HG03025 (cell line): ENCODE results near the gene RBSN.
"Not testable (repeated sequence)": the region's sequence is repeated elsewhere in the genome, so short reads cannot be mapped to it uniquely, and the experiment has no call there.

Source experiments
- ATAC-seq: cut with Tn5 transposase; IDR thresholded peaks from one replicate; pipeline ENCODE4 v1.9.1; 2021; ENCODE audit warnings: mild to moderate bottlenecking, moderate library complexity; ENCODE audit not compliant: unreplicated experiment, low FRiP score

Gene RBSN

GRCh38 chr3:15098503-15099363 is at the start of gene RBSN:
RBSN (minus strand) TSS chr3:15099148; CDS start chr3:15096120, 3,028 bp downstream.
- peak; percentile 90 for ATAC-seq

DNA sequence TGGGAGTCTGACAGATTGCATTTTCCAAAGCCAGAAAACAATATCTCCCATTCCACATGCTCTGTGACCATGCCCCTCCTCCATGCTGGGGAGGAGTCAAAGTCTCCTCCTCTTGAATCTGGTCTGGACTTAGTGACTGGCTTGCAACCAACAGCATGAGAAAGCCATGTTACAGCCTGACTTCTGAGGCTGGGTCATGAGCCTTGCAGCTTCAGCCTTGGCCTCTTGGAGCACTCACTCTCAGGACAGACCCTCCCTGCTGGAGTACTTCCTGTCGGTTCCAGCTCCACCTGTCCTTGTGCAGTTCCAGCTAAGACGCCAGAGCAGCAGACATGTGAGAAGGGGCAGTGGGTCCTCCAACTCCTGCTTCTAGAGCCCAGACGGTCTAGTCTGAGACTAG is 49.7 kb upstream of the RBSN start:
- ATAC-seq, result no peak

- ATAC-seq, result not testable (repeated sequence)
These were observed 37.9 kb upstream of the RBSN start for GRCh38 chr3:15136885-15137284.

DNA sequence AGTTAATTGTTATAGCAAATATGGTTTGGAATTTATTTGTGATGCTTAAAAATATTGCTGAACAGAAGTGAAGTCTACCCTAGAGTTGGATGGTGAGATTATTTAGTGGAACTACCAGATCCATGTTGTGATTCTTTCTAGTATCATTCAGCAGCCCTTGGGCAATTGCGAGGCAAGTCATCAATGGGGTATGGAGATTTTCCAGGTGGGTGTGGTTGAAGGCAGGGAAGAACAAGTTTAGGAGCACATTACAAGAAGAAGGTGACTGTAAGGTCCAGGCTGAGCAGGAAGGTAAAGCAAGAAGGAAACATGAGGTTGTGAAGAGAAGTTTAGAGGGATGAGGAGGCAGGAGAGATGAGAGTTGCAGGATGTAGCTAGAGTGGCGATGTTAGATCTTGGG is 36.0 kb upstream of the RBSN start:
- ATAC-seq, result not testable (repeated sequence)

- ATAC-seq, result not testable (repeated sequence)
These were observed 29.5 kb upstream of the RBSN start for GRCh38 chr3:15128403-15128802.

DNA sequence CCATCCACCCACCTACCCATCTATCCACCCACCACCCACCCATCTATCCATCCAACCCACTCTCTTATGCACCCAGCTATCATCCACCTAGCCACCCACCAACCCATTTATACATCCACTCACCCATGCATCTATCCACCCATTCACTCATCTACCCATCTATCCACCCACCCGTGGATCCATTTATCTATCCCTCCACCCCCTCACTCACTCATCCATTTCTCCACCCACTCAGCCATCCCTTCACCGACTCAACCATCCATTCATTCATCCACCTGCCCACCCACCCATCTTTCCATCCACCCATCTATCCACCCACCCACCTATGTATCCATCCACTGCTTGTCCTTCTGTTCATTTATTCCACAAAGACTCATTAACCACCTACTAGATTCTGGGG is 28.0 kb upstream of the RBSN start:
- not testable (repeated sequence) for ATAC-seq

DNA sequence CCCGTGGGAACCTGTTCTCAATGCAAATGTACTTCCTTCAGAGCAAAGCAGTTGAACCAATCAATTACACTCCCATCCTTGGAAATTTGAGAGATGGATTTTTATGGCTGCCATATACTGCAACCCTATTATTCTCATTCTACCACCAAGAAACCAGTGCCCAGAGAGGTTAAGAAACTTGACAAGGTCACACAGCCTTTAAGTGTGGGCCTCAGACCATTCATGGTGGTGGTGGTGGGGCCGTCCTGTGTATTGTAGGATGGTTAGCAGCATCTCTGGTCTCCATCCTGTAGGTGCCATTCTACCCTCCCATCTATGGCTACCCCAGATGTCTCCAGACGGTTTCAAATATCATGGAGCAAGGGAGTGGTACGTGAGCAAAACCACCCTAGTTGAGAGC is 23.4 kb upstream of the RBSN start:
- no peak for ATAC-seq

DNA sequence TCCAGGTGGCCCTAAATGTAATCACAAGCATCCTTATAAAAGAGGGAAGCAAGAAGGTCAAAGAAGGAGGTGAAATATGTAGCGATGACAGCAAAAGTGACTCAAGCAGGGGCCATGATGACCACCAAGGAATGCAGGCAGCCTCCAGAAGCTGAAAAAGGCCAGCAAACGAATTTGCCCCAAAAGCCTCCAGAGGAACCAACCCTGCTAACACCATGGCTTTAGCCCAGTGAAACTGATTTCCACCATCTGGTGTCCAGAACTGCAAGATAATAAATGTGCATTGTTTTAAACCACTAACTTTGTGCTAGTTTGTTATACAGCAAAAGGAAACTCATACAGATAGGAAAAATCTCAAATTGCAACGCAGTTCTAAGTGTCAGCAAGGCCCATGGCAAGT is 23.0 kb upstream of the RBSN start:
- ATAC-seq, result no peak

DNA sequence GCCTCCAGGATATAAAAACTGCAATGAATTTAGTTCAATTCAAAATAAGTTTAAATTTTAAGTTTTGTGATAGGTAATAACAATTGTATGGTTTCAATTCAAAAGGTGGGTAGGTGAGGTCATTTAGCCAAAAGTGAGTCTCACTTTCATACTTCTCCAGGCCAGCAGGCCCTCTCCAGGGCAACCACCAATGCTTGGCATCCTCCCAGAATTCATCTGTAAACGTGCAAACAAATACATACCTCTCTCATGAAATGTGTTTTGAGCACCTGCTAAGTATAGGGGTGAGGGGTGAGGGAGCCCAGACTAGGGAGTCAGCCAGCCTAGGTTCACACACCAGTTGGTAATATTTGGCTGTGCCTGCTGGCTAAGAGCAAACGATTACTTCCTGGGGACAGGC is 22.0 kb upstream of the RBSN start:
- no peak for ATAC-seq

- ATAC-seq, result no peak
These were observed 18.1 kb upstream of the RBSN start for GRCh38 chr3:15117011-15117410.

- no peak for ATAC-seq
These were observed 17.2 kb upstream of the RBSN start for GRCh38 chr3:15116032-15116669.

GRCh38 chr3:15114466-15115358 is 15.8 kb upstream of the RBSN start:
- ATAC-seq, result no peak

GRCh38 chr3:15113884-15114283 is 14.9 kb upstream of the RBSN start:
- ATAC-seq, result no peak

- ATAC-seq, result no peak
These were observed 14.5 kb upstream of the RBSN start for GRCh38 chr3:15113471-15113870.

- ATAC-seq, result no peak
These were observed 13.1 kb upstream of the RBSN start for GRCh38 chr3:15112011-15112410.

DNA sequence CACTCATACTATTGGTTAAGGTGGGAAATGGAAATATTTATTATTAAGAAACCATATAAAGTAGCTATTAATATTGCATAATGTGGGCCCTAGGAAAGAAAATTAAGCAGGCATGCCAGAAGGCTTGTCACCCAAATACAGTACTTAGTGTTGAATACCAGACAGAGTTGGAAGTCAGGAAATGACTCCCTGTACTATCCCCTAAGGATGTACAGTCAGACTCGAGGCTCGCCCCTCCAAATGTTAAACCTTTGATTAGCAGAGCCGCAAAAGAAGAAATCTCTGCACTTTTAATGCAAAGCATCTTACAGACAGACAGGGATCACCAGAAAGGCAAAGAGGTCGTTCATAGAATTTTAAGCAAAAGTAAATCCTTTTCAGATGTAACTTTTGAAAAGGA is 11.3 kb upstream of the RBSN start:
- ATAC-seq, result no peak

- ATAC-seq, result no peak
These were observed 9.9 kb upstream of the RBSN start for GRCh38 chr3:15108869-15109268.

- ATAC-seq, result no peak
These were observed 9.2 kb upstream of the RBSN start for GRCh38 chr3:15108082-15108545.

DNA sequence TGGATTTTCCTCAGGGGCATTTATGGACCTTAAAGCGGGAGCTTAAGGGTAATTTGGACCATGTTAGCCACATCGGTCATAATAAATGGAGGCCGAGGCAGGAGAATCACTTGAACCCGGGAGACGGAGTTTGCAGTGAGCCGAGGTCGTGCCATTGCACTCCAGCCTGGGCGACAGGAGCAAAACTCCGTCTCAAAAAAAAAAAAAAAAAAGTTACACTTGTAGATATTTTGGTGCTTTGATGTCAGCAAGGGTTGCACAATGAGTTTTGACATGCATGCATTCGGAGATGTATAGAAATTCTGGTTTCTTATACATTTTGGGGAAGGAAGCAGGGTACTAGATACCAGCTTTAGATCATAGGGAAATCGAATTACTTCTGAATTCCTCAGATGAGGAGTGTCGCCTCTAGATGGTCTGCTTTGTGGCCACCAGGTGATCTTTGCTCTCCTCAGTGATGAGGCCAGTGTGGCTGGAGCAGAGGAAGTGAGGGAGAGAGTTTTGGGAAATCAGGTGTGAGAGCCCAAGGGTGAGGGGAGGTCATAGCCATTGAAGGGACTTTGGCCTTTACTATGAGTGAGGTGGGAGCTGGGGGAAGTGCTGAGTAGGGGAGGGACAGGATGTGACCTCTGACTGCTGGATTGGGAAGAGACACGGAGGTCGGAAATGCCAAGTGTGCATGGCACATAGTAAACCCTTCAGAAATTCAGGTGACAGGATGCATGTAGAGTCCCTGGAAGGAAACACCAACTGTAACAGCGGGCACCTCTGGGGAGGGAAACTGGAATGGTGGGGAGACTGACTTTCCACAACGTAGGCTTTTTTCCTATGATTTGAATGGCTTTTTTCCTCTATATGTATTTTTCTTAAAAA is 8.4 kb upstream of the RBSN start:
- no peak for ATAC-seq

DNA sequence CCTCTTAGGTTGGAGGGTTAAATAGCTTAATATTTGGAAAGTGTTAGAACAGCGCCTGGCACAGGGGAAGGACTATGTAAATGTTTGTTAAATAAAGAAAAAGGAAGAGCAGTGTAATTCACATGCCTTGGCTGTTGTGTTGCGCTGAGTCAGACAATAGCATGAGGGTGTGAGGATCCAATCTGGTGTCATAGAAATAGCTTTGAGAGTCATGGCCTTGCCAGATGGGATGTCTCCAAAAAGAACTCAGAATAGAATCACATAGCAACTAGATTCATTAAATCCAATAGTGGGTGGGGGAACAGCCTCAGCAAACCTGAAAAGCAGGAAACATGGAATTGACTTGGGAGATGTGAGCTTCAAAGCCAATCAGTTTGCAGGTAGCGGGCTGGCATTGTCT is 3.9 kb upstream of the RBSN start:
- no peak for ATAC-seq
